CD14-positive monocyte (primary cell): ENCODE results near the gene LRRC1. TPM values are rescaled to one million over a fixed set of nuclear protein-coding genes. Genes with fewer than 3 reads are reported as not detected.

ENCODE experiments used
- DNase-seq, 3 donors: peaks; one replicate each; pipeline ENCODE4 v3.0.0-alpha.2; 2011 to 2022
- H2AFZ ChIP-seq: 2 replicates; pipeline ENCODE4 v1.6.0; 2012; ENCODE audit warnings: mild to moderate bottlenecking, low read depth, low read length, inconsistent platforms; ENCODE audit not compliant: insufficient read depth, poor library complexity, severe bottlenecking
- H3K27ac ChIP-seq, 2 donors: 1 replicate in 1 of 2; 2 replicates in 1 of 2; pipeline ENCODE4 v1.5.1; 2012 to 2013; ENCODE audit warnings: low read length in 2 of 2, control low read depth in 1 of 2, inconsistent platforms in 1 of 2, low read depth in 1 of 2, mild to moderate bottlenecking in 1 of 2
- H3K27me3 ChIP-seq, 2 donors: one replicate each; pipeline versions ENCODE4 v1.6.0 to v1.6.1; 2011 to 2013; ENCODE audit warnings: low read length in 2 of 2; ENCODE audit not compliant: control insufficient read depth in 2 of 2, insufficient read depth in 2 of 2
- H3K36me3 ChIP-seq, 2 donors: replicated peaks in 1 of 2; 1 replicate in 1 of 2; 2 replicates in 1 of 2; pipeline versions ENCODE4 v1.5.1 to v1.6.1; 2012 to 2013; ENCODE audit warnings: low read length in 2 of 2, control low read depth in 1 of 2, inconsistent platforms in 1 of 2, mild to moderate bottlenecking in 1 of 2; ENCODE audit not compliant: insufficient read depth in 2 of 2, control insufficient read depth in 1 of 2
- H3K4me1 ChIP-seq, 2 donors: 1 replicate in 1 of 2; 2 replicates in 1 of 2; pipeline versions ENCODE4 v1.5.1 to v1.6.1; 2012 to 2013; ENCODE audit warnings: low read length in 2 of 2, control low read depth in 1 of 2, inconsistent platforms in 1 of 2, mild to moderate bottlenecking in 1 of 2, moderate library complexity in 1 of 2; ENCODE audit not compliant: insufficient read depth in 2 of 2, control insufficient read depth in 1 of 2
- H3K4me2 ChIP-seq: replicated peaks from 2 replicates; pipeline ENCODE3; 2012; ENCODE audit warnings: low read length, moderate library complexity, mild to moderate bottlenecking; ENCODE audit not compliant: poor library complexity, severe bottlenecking; ENCODE audit errors: extremely low read depth
- H3K4me3 ChIP-seq, 3 experiments: fragments of 200-600 bp in 1 of 3; sonication (generic) in 1 of 3; replicated peaks in 1 of 3; 1 replicate in 2 of 3; 2 replicates in 1 of 3; pipeline ENCODE4 v1.5.1; 2011 to 2013; ENCODE audit warnings: low read length in 3 of 3, mild to moderate bottlenecking in 3 of 3, control low read depth in 2 of 3, low read depth in 2 of 3, inconsistent platforms in 1 of 3, moderate library complexity in 1 of 3
- H3K79me2 ChIP-seq: 2 replicates; pipeline ENCODE4 v1.6.0; 2012; ENCODE audit warnings: mild to moderate bottlenecking, control low read depth, inconsistent platforms, low read length, moderate library complexity; ENCODE audit not compliant: insufficient read depth
- H3K9ac ChIP-seq: 2 replicates; pipeline ENCODE4 v1.6.0; 2017; ENCODE audit warnings: low read length, mild to moderate bottlenecking; ENCODE audit not compliant: insufficient read depth, poor library complexity, severe bottlenecking
- H3K9me3 ChIP-seq, 2 donors: replicated peaks in 1 of 2; 1 replicate in 1 of 2; 2 replicates in 1 of 2; pipeline versions ENCODE4 v1.5.1 to v1.6.1; 2012 to 2013; ENCODE audit warnings: low read length in 2 of 2, control low read depth in 1 of 2; ENCODE audit not compliant: control insufficient read depth in 1 of 2, insufficient read depth in 1 of 2
- H4K20me1 ChIP-seq: 2 replicates; pipeline ENCODE4 v1.6.0; 2012; ENCODE audit warnings: mild to moderate bottlenecking, low read length, control low read depth, moderate library complexity; ENCODE audit not compliant: insufficient read depth
- H3K27ac Mint-ChIP-seq, 7 donors: one replicate each; pipeline ENCODE4 v1.8.0; 2020; ENCODE audit warnings: mild to moderate bottlenecking in 7 of 7, mixed read lengths in 7 of 7, moderate library complexity in 6 of 7, inconsistent platforms in 2 of 7
- H3K27me3 Mint-ChIP-seq, 3 donors: one replicate each; pipeline ENCODE4 v1.8.0; 2021 to 2022; ENCODE audit warnings: low read depth in 3 of 3, mild to moderate bottlenecking in 3 of 3, mixed read lengths in 3 of 3, moderate library complexity in 3 of 3, inconsistent platforms in 1 of 3
- H3K36me3 Mint-ChIP-seq, 2 donors: one replicate each; pipeline ENCODE4 v1.8.0; 2020; ENCODE audit warnings: mixed read lengths in 2 of 2, inconsistent platforms in 1 of 2, mild to moderate bottlenecking in 1 of 2
- H3K4me1 Mint-ChIP-seq: one replicate; pipeline ENCODE4 v1.8.0; 2020; ENCODE audit warnings: mild to moderate bottlenecking, mixed read lengths
- H3K4me3 Mint-ChIP-seq, 2 donors: one replicate each; pipeline ENCODE4 v1.8.0; 2020; ENCODE audit warnings: mild to moderate bottlenecking in 2 of 2, mixed read lengths in 2 of 2, moderate library complexity in 1 of 2
- H3K9me3 Mint-ChIP-seq, 7 donors: one replicate each; pipeline ENCODE4 v1.8.0; 2020 to 2022; ENCODE audit warnings: mixed read lengths in 7 of 7, mild to moderate bottlenecking in 6 of 7, moderate library complexity in 6 of 7, inconsistent platforms in 2 of 7
- WGBS: methylation state at CpG from one replicate; pipeline ENCODE4 v1.1.5; 2013; ENCODE audit warnings: missing lambda C conversion rate; ENCODE audit not compliant: insufficient coverage; 5-methylcytosine and 5-hydroxymethylcytosine counted together
- intact Hi-C, 2 donors: fragments of 100-400 bp; cut with micrococcal nuclease; formaldehyde crosslinking; loops; one replicate each; pipeline versions ENCODE4 v1.15.0 to v1.15.1; 2023
- polyA plus RNA-seq, 3 donors: library from polyadenylated mRNA; depleted of rRNA in 1 of 3; unstranded in 2 of 3; stranded (reverse) in 1 of 3; fragments of 300-500 nt in 2 of 3; fragments of >200 nt in 1 of 3; fragmentation: Illumina TruSeq in 2 of 3; gene quantifications; 1 replicate in 2 of 3; 2 replicates in 1 of 3; pipeline ENCODE4 v1.2.3, GENCODE V29; 2012 to 2021
- TF ChIP-seq, protein P1 (sequence below): fragments of 200-600 bp; IDR thresholded peaks from one replicate; pipeline ENCODE4 v1.8.0; 2022; ENCODE audit warnings: antibody characterized with exemption, mild to moderate bottlenecking

The LRRC1 gene
- polyA plus RNA-seq, 3 donors, result 0.18 to 1.6 (median 0.92) TPM

DNA sequence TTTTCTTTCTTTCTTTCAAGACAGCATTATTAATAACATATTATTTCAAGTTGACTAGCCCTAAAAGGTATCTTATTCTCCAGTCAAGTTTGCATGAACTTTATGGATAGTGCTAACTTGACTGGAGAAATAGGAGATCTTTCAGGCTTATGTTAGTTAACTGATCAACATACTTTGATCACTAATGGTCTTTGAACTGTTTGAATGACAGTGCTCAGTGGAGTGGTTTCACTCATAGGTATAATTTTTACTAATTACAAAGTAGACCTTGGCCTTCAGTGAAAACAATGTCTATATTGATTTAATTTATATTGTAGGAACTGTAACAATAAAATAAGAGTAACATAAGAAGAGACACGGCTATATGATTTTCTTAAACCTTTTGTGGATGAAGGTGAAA, 8.0 kb upstream of the LRRC1 start:
- peaks cover 0 to 3% (median 0%) of the 10 kb centered on the region in 3 donors for H3K27me3 Mint-ChIP-seq
- Histone ChIP-seq H2AFZ (no peak overlapping the region), H3K27me3 (no peaks in the 10 kb centered on the region), H3K36me3 (no peaks in the 10 kb centered on the region), H3K79me2 (no peaks in the 10 kb centered on the region), H3K27ac (no peak overlapping the region), H3K4me3 (no peak overlapping the region), H3K9ac (no peak overlapping the region), H3K4me1 (no peaks in the 10 kb centered on the region), H4K20me1 (no peaks in the 10 kb centered on the region), H3K9me3 (no peaks in the 10 kb centered on the region), H3K4me2 (no peak overlapping the region)
- H3K9me3 Mint-ChIP-seq, result peaks cover 2 to 17% (median 9%) of the 10 kb centered on the region in 7 donors
- TF ChIP-seq, protein P1, sequence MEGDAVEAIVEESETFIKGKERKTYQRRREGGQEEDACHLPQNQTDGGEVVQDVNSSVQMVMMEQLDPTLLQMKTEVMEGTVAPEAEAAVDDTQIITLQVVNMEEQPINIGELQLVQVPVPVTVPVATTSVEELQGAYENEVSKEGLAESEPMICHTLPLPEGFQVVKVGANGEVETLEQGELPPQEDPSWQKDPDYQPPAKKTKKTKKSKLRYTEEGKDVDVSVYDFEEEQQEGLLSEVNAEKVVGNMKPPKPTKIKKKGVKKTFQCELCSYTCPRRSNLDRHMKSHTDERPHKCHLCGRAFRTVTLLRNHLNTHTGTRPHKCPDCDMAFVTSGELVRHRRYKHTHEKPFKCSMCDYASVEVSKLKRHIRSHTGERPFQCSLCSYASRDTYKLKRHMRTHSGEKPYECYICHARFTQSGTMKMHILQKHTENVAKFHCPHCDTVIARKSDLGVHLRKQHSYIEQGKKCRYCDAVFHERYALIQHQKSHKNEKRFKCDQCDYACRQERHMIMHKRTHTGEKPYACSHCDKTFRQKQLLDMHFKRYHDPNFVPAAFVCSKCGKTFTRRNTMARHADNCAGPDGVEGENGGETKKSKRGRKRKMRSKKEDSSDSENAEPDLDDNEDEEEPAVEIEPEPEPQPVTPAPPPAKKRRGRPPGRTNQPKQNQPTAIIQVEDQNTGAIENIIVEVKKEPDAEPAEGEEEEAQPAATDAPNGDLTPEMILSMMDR, result no peak
- no peak overlapping the region for H3K4me3 Mint-ChIP-seq
- no peak for DNase-seq
- H3K4me1 Mint-ChIP-seq, result no peaks in the 10 kb centered on the region
- intact Hi-C loops, result no loop called here
- WGBS, result no CpG with 5 or more reads among the region's 1 CpG
- H3K36me3 Mint-ChIP-seq, result no peaks in the 10 kb centered on the region
- H3K27ac Mint-ChIP-seq, result no peak overlapping the region

DNA sequence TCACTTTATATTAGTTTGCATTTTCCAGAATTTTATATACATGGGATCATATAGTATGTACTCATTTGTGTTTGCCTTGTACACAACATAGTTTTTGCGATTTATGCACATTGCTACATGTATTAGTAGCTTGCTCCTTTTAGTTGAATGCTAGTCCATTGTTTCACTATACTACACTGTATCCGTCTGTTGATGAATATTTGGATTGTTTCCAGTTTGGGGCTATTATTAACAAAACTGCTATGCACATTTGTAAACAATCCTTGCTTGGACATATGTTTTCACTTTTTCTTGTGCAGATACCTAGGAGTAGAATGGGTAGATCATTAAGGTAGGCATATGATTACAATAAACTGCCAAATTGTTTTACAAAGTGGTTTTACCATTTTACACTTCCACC, 3.9 kb upstream of the LRRC1 start:
- Histone ChIP-seq H3K27ac (no peak overlapping the region), H3K27me3 (peaks cover 12 to 14% of the 10 kb centered on the region in 2 donors), H3K9me3 (no peaks in the 10 kb centered on the region), H4K20me1 (no peaks in the 10 kb centered on the region), H3K9ac (no peak overlapping the region), H3K36me3 (no peaks in the 10 kb centered on the region), H3K4me3 (no peak overlapping the region), H3K4me1 (peaks cover 22% of the 10 kb centered on the region in 2 donors), H2AFZ (no peak overlapping the region), H3K79me2 (no peaks in the 10 kb centered on the region), H3K4me2 (no peak overlapping the region)
- intact Hi-C loops, result no loop called here
- Mint-ChIP-seq H3K4me1 (peaks cover 24% of the 10 kb centered on the region), H3K4me3 (no peak overlapping the region), H3K9me3 (peaks cover 0 to 14% (median 7%) of the 10 kb centered on the region in 7 donors), H3K27me3 (peaks cover 18 to 25% (median 25%) of the 10 kb centered on the region in 3 donors), H3K27ac (no peak overlapping the region), H3K36me3 (peaks cover 0 to under 1% of the 10 kb centered on the region in 2 donors)
- no CpG with 5 or more reads among the region's 2 CpGs for WGBS
- TF ChIP-seq, protein P1, result no peak
- DNase-seq, result no peak
